H1 (cell line): ENCODE data around the gene PAK5. TPM values are rescaled to one million over a fixed set of nuclear protein-coding genes. Genes with fewer than 3 reads are reported as not detected.

Experiments used
- CTCF ChIA-PET: fragments of 300-600 bp; sonication (Branson Sonifier 250); formaldehyde crosslinking; loops from one replicate; lab custom pipeline; 2021; ENCODE audit not compliant: partially characterized antibody; lab: Charles Lee
- POLR2A ChIA-PET: fragments of 300-600 bp; sonication (Branson Sonifier 250); formaldehyde crosslinking; loops from one replicate; lab custom pipeline; 2021; ENCODE audit warnings: inconsistent platforms; ENCODE audit not compliant: partially characterized antibody; lab: Charles Lee
- DNase-seq, 2 experiments: peaks; one replicate each; pipeline versions ENCODE4 v3.0.0 to v3.0.0-alpha.2; 2010 to 2022; ENCODE audit warnings: low spot score in 2 of 2, low read depth in 1 of 2, mixed read lengths in 1 of 2
- FAIRE-seq: peaks from 2 replicates; lab custom pipeline; 2011; peaks lifted over from hg19 to GRCh38; lab: Jason Lieb, UNC
- H2AFZ ChIP-seq: 2 replicates; pipeline ENCODE4 v1.8.1; 2012; ENCODE audit warnings: low read length, inconsistent platforms
- H2AK5ac ChIP-seq: 2 replicates; pipeline ENCODE4 v1.6.1; 2013; ENCODE audit warnings: low read depth, low read length
- H2BK120ac ChIP-seq: replicated peaks from 2 replicates; pipeline ENCODE3; 2013; ENCODE audit warnings: low read depth, low read length, inconsistent platforms
- H2BK12ac ChIP-seq: 2 replicates; pipeline ENCODE4 v1.6.1; 2013; ENCODE audit warnings: low read depth, low read length
- H2BK15ac ChIP-seq: 2 replicates; pipeline ENCODE4 v1.6.1; 2013; ENCODE audit warnings: low read length
- H2BK20ac ChIP-seq: 2 replicates; pipeline ENCODE4 v1.6.1; 2013; ENCODE audit warnings: low read length
- H2BK5ac ChIP-seq: 2 replicates; pipeline ENCODE4 v1.6.1; 2013; ENCODE audit warnings: low read depth, low read length
- H3K14ac ChIP-seq: 2 replicates; pipeline ENCODE4 v1.6.1; 2013; ENCODE audit warnings: inconsistent platforms; ENCODE audit not compliant: insufficient read length
- H3K18ac ChIP-seq: 2 replicates; pipeline ENCODE4 v1.6.1; 2013; ENCODE audit warnings: low read length; ENCODE audit errors: extremely low read depth
- H3K23ac ChIP-seq: 2 replicates; pipeline ENCODE4 v1.6.1; 2013; ENCODE audit warnings: inconsistent platforms; ENCODE audit not compliant: insufficient read length
- H3K23me2 ChIP-seq: 2 replicates; pipeline ENCODE4 v1.6.1; 2013; ENCODE audit warnings: low read depth, low read length
- H3K27ac ChIP-seq: 2 replicates; pipeline ENCODE4 v1.6.1; 2011; ENCODE audit warnings: low read depth, low read length, inconsistent platforms
- H3K27me3 ChIP-seq, 4 experiments: replicated peaks in 1 of 4; 1 replicate in 1 of 4; 2 replicates in 3 of 4; pipeline versions ENCODE4 v1.6.1 to v1.8.1; 2011 to 2013; ENCODE audit warnings: low read length in 3 of 4, mild to moderate bottlenecking in 3 of 4, inconsistent platforms in 2 of 4, mixed read lengths in 2 of 4, moderate library complexity in 1 of 4; ENCODE audit not compliant: control insufficient read depth in 3 of 4, insufficient read depth in 3 of 4; ENCODE audit errors: extremely low read depth in 1 of 4
- H3K36me3 ChIP-seq, 4 experiments: 2 replicates each; pipeline versions ENCODE4 v1.6.1 to v1.8.1; 2011 to 2013; ENCODE audit warnings: mild to moderate bottlenecking in 4 of 4, low read length in 3 of 4, moderate library complexity in 2 of 4, control low read depth in 1 of 4, inconsistent platforms in 1 of 4; ENCODE audit not compliant: insufficient read depth in 4 of 4, control insufficient read depth in 2 of 4
- H3K4ac ChIP-seq: replicated peaks from 2 replicates; pipeline ENCODE3; 2013; ENCODE audit warnings: low read length, low read depth, mixed read lengths, inconsistent platforms; ENCODE audit not compliant: insufficient read length
- H3K4me1 ChIP-seq, 4 experiments: replicated peaks in 1 of 4; 1 replicate in 1 of 4; 2 replicates in 3 of 4; pipeline versions ENCODE4 v1.6.1 to v1.8.1; 2011 to 2013; ENCODE audit warnings: low read length in 3 of 4, inconsistent platforms in 2 of 4, mixed read lengths in 1 of 4; ENCODE audit not compliant: insufficient read depth in 4 of 4, control insufficient read depth in 3 of 4
- H3K4me2 ChIP-seq, 2 experiments: 2 replicates each; pipeline versions ENCODE4 v1.6.1 to v1.8.1; 2011 to 2013; ENCODE audit warnings: low read depth in 2 of 2, low read length in 2 of 2, control low read depth in 1 of 2, inconsistent platforms in 1 of 2, mild to moderate bottlenecking in 1 of 2; ENCODE audit not compliant: insufficient read depth in 1 of 2
- H3K4me3 ChIP-seq, 4 experiments: fragments of 200-600, 300-600 bp in 1 of 4; sonication (generic), shearing (Covaris generic), sonication (Bioruptor Twin) in 1 of 4; 2 replicates each; pipeline versions ENCODE4 v1.5.1 to v1.8.1; 2011 to 2016; ENCODE audit warnings: low read length in 4 of 4, low read depth in 3 of 4, control low read depth in 2 of 4, inconsistent platforms in 2 of 4, mild to moderate bottlenecking in 2 of 4, mixed read lengths in 1 of 4, moderate library complexity in 1 of 4; ENCODE audit not compliant: insufficient read depth in 2 of 4; ENCODE audit errors: extremely low read depth in 1 of 4
- H3K56ac ChIP-seq: replicated peaks from 2 replicates; pipeline ENCODE3; 2013; ENCODE audit warnings: low read depth, mild to moderate bottlenecking, mixed read lengths, low read length, inconsistent platforms; ENCODE audit not compliant: insufficient read length
- H3K79me1 ChIP-seq: 2 replicates; pipeline ENCODE4 v1.6.1; 2013; ENCODE audit warnings: low read depth, low read length, control low read depth
- H3K79me2 ChIP-seq, 2 experiments: 2 replicates each; pipeline versions ENCODE4 v1.6.1 to v1.8.1; 2012 to 2013; ENCODE audit warnings: low read length in 2 of 2, mild to moderate bottlenecking in 2 of 2, inconsistent platforms in 1 of 2; ENCODE audit not compliant: insufficient read depth in 2 of 2, control insufficient read depth in 1 of 2
- H3K9ac ChIP-seq, 4 experiments: replicated peaks in 1 of 4; 1 replicate in 1 of 4; 2 replicates in 3 of 4; pipeline versions ENCODE4 v1.6.1 to v1.8.1; 2011 to 2013; ENCODE audit warnings: low read depth in 3 of 4, low read length in 3 of 4, control low read depth in 2 of 4, mild to moderate bottlenecking in 2 of 4, moderate library complexity in 2 of 4, inconsistent platforms in 1 of 4; ENCODE audit errors: extremely low read depth in 1 of 4
- H3K9me3 ChIP-seq, 2 experiments: 2 replicates each; pipeline versions ENCODE4 v1.6.1 to v1.8.1; 2012 to 2013; ENCODE audit warnings: mild to moderate bottlenecking in 2 of 2, moderate library complexity in 2 of 2, control low read depth in 1 of 2, inconsistent platforms in 1 of 2, low read depth in 1 of 2, low read length in 1 of 2, mixed read lengths in 1 of 2; ENCODE audit not compliant: insufficient read depth in 2 of 2
- H4K20me1 ChIP-seq, 2 experiments: replicated peaks in 1 of 2; 2 replicates each; pipeline versions ENCODE3 to v1.8.1; 2011 to 2013; ENCODE audit warnings: inconsistent platforms in 2 of 2, low read length in 2 of 2, mild to moderate bottlenecking in 1 of 2; ENCODE audit not compliant: insufficient read depth in 2 of 2, control insufficient read depth in 1 of 2
- H4K5ac ChIP-seq: 2 replicates; pipeline ENCODE4 v1.6.1; 2013; ENCODE audit warnings: low read length, low read depth, mixed read lengths, inconsistent platforms; ENCODE audit not compliant: insufficient read length
- H4K8ac ChIP-seq: 2 replicates; pipeline ENCODE4 v1.8.0; 2013; ENCODE audit warnings: mild to moderate bottlenecking, moderate library complexity, low read length, inconsistent platforms; ENCODE audit not compliant: insufficient read depth; ENCODE audit errors: extremely low read depth
- H4K91ac ChIP-seq: replicated peaks from 2 replicates; pipeline ENCODE3; 2013; ENCODE audit warnings: low read length, mixed read lengths, inconsistent platforms; ENCODE audit not compliant: insufficient read length
- CBX8 ChIP-seq: fragments of 300-800, 300-1000 bp; sonication (generic); IDR thresholded peaks from 2 replicates; pipeline ENCODE4 v1.7.1; 2016; ENCODE audit warnings: low read depth, low read length, borderline replicate concordance
- HDAC6 ChIP-seq: IDR thresholded peaks from one replicate; pipeline ENCODE4 v1.7.1; 2012; ENCODE audit warnings: low read depth, mild to moderate bottlenecking, inconsistent platforms, low read length, moderate library complexity
- MAFK ChIP-seq: IDR thresholded peaks from 2 replicates; pipeline ENCODE4 v1.6.1; 2012; ENCODE audit warnings: low read depth, mild to moderate bottlenecking, improper control_type of control experiment, low read length
- SUZ12 ChIP-seq: fragments of 200-600 bp; sonication (generic); IDR thresholded peaks from 2 replicates; pipeline ENCODE4 v1.6.1; 2012; ENCODE audit warnings: mild to moderate bottlenecking, inconsistent platforms, low read length, moderate library complexity, mixed read lengths
- WGBS, 2 experiments: shearing (Covaris generic) in 1 of 2; methylation state at CpG; one replicate each; pipeline versions ENCODE4 v1.1.6 to v1.1.7; 2013 to 2015; ENCODE audit warnings: low lambda C conversion rate in 2 of 2, mixed read lengths in 2 of 2, inconsistent platforms in 1 of 2, low coverage in 1 of 2, missing lambda C conversion rate in 1 of 2; ENCODE audit not compliant: insufficient replicate concordance in 2 of 2, insufficient coverage in 1 of 2, insufficient read length in 1 of 2; ENCODE audit errors: extremely low coverage in 1 of 2, missing lambda C conversion rate in 1 of 2; 5-methylcytosine and 5-hydroxymethylcytosine counted together
- polyA plus RNA-seq, 7 experiments: library from polyadenylated mRNA; depleted of rRNA in 3 of 7; stranded (reverse) in 5 of 7; unstranded in 2 of 7; fragments of >200 nt in 5 of 7; fragments of 200-250 nt in 2 of 7; gene quantifications; 1 replicate in 5 of 7; 2 replicates in 1 of 7; 4 replicates in 1 of 7; pipeline versions ENCODE4 v1.2.1 to v1.2.3, GENCODE V29; 2011 to 2013; ENCODE audit warnings: missing spikeins in 2 of 7, mixed read lengths in 2 of 7
- total RNA-seq: library from RNA; stranded (reverse); fragmentation: NEBNext Ultra II Directional; extraction: Animal tissue kit (Norgen Biotek cat#: 25700); gene quantifications from 2 replicates; pipeline ENCODE4 v1.2.1, GENCODE V29; 2021

Gene PAK5
- total and polyA plus RNA-seq, 2 of the 8 experiments (the other 6 are each of a cell fraction or from before 2014, with no cell fraction given): 0.54 to 0.80 TPM

DNA sequence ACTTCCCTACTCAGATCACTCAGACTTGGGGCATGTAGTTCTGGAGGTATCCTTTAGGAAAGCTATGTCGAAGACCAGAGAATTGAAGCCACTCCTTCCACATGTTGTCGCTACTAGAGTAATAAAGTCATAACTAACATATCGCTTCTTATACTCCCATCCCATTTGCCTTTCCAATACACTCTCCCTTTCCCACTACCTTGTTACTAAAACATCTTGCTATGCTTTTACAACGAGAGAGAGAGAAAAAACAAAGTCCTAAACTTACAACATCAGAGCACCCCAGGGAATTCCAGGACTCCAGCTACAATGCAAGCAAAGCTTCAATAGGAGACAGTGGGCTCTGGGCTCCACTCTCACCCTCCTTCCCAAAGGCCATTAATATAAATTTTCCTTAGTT, 329.6 kb downstream of the PAK5 start:
- no peak overlapping the region for H4K91ac ChIP-seq
- TF ChIP-seq SUZ12 (no peak), CBX8 (peak; percentile 55; the same call in 1 of the 2 replicates), HDAC6 (no peak), MAFK (no peak)
- peak overlapping the region; percentile 80 to 82 for H3K4me2 ChIP-seq
- 16% methylated on average over 4 of the region's 4 CpGs; no CpG with 5 or more reads in 1 of the 2 experiments for WGBS, 2 experiments
- H4K20me1 ChIP-seq: peaks cover 0 to 5% of the 10 kb centered on the region in 2 experiments
- H3K23ac ChIP-seq: no peak overlapping the region
- no peak overlapping the region for H3K18ac ChIP-seq
- no peak overlapping the region for H2BK5ac ChIP-seq
- H3K79me2 ChIP-seq: no peaks in the 10 kb centered on the region
- no peak overlapping the region for H3K14ac ChIP-seq
- no peaks in the 10 kb centered on the region for H3K9me3 ChIP-seq
- no peak overlapping the region for H2BK12ac ChIP-seq
- H3K27me3 ChIP-seq: peaks cover 63 to 96% (median 78%) of the 10 kb centered on the region in 4 experiments
- ChIA-PET POLR2A (interaction anchor here (0.8 to 1.6 kb wide), 2 partner anchors 10 to 12 kb away, joined by 3 to 6 read pairs; no protein-coding TSS in a partner anchor), CTCF (interaction anchor here (0.9 to 2.0 kb wide), 4 partner anchors 94 to 918 kb away, joined by 3 to 5 read pairs (median 4); no protein-coding TSS in a partner anchor)
- no peak overlapping the region for H2AFZ ChIP-seq
- peaks cover 6 to 27% (median 15%) of the 10 kb centered on the region in 4 experiments for H3K4me1 ChIP-seq
- no peak overlapping the region for H2AK5ac ChIP-seq
- H4K8ac ChIP-seq: no peak overlapping the region
- H3K4ac ChIP-seq: no peak overlapping the region
- H2BK20ac ChIP-seq: no peak overlapping the region
- FAIRE-seq (no peak), DNase-seq (no peak)
- H3K23me2 ChIP-seq: peaks cover 10% of the 10 kb centered on the region; the same call in 1 of the 2 replicates
- H3K27ac ChIP-seq: no peak overlapping the region
- H2BK15ac ChIP-seq: no peak overlapping the region
- H3K36me3 ChIP-seq: no peaks in the 10 kb centered on the region
- H3K79me1 ChIP-seq: no peaks in the 10 kb centered on the region
- H4K5ac ChIP-seq: no peak overlapping the region
- H3K4me3 ChIP-seq: peak overlapping the region in 2 of 4 experiments; percentile 5 to 55; a peak in 3 of 8 replicates
- no peak overlapping the region for H3K9ac ChIP-seq
- H2BK120ac ChIP-seq: no peak overlapping the region
- H3K56ac ChIP-seq: no peak overlapping the region
